NCI-H345 (cell line): ENCODE results near the gene FBLN2.

ENCODE experiments used
- DNase-seq: peaks from one replicate; lab custom pipeline; 2025; lab: John Stamatoyannopoulos, UW

FBLN2 gene

DNA sequence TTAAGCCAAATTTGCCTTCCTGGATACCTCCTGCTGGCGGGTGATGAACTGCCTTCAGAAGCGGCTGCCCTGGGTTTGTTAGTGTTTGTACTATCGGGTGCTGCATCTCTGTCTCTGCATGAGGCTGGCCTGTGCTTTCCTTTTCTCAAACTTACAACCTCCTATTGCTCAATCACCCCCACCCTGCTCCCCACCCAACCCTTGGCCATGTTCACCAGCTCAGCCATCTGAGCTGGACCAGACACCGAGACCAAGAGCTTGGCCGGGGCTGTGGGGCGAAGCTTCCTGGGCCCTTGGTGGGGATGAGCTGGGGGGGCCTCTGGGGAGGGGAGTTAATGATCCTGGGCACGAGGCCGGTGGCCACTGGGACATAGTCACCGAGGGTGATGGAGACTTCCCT lies 16.8 kb upstream of the FBLN2 start:
- DNase-seq = no peak

DNA sequence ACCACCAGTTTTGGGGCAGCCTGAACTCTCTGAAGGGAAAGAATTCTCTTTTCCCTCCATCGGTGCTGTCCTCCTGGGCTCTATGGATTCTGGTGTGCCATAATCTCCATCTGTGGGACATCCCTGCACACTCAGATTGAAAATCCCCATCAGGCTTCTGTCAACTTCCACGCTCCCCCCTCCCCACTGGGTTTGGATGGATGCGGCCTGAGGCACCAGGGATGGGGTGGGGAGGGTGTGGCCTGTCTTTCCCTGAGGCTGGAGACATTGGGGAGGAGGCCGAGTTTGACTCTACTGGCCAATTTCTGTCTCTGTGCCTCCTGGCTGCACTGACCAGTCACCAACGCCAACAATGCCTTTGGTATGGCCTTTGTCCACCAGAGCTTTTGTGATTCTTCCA lies 16.3 kb upstream of the FBLN2 start:
- no peak for DNase-seq

GRCh38 chr3:13533885-13534301 lies 15.0 kb upstream of the FBLN2 start:
- DNase-seq = no peak

- no peak for DNase-seq
Measured at GRCh38 chr3:13535526-13535875, 13.4 kb upstream of the FBLN2 start.

GRCh38 chr3:13535905-13536304 lies 13.0 kb upstream of the FBLN2 start:
- no peak for DNase-seq

DNA sequence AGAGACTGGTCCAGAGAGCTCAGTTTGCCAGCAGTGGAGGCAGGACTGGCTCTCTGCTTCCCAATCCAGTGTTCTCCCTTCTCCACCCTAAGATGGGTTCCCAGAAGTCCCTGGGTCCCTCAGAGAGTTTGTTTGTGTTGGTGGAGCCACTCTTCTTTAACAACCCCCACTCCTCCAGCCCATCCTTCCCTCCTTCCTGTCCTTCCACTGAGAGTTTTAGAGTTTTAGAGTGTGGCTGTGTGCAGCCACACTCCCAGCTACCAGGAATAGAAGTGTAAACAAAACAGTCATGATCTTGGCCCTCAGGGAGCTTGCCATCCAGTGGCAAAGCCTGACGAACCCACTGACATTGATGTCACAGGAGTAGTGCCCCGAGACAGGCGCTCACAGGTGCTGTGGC lies 12.5 kb upstream of the FBLN2 start:
- DNase-seq = no peak

DNA sequence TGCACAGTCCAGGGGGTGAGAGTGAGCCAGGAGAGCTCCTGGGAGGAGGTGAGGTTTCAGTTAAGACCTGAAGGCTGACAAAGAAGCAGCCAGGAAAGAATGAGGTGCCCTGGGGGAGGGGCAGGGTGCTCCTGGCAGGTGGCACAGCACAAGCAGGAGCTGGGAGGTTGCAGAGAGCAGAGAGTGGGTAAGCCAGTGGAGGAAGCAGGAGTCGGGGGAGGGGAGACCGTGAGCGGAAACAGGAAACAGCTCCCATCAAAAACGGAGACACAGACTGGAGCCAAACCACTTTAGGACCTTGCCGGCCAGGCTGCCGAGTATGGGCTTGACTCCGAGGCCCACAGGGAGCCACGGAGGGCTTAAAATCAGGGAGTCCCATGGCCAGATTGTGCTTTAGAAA lies 12.1 kb upstream of the FBLN2 start:
- DNase-seq = no peak

- no peak for DNase-seq
Measured at GRCh38 chr3:13537244-13537908, 11.5 kb upstream of the FBLN2 start.

DNA sequence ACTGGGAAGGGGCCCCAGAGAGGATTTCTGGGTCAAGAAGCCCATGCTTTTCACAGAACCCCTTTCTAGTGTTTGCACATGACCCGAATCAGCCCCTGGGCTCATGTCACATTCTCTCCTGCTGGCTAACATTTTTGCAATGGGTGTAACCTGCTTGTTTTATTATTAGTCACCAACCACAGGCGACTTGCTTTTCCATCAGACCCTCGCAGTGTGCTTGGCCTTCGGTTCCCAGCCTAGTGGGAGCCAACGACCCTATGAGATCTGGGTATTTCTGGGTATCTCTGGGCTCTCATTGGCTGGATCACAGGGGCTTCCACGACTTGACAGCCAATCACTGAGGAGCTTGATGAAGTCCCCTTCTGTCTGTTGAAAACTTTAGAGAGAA lies 11.0 kb upstream of the FBLN2 start:
- DNase-seq = no peak

- DNase-seq = no peak
Measured at GRCh38 chr3:13538520-13539291, 10.2 kb upstream of the FBLN2 start.

- DNase-seq = no peak
Measured at GRCh38 chr3:13539292-13539638, 9.7 kb upstream of the FBLN2 start.

DNA sequence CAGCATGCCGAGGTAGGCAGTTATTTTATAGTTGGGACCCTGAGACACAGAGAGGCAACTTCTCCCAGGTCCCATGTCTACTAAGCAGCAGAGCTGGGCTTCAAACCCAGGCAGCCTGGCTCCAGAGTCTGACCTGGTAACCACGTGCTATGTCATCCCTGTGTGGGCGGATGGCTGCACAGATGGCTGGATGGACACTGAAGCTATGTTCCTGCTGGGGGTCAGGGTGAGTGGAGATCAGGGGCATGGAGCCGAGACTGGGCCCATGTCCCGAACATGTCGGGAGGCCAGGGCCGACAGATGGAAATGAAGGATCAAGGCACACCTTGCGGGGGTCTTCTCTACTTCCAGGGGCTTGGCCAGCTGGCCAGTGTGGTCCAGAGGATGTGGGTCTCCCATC lies 9.3 kb upstream of the FBLN2 start:
- DNase-seq = no peak

DNA sequence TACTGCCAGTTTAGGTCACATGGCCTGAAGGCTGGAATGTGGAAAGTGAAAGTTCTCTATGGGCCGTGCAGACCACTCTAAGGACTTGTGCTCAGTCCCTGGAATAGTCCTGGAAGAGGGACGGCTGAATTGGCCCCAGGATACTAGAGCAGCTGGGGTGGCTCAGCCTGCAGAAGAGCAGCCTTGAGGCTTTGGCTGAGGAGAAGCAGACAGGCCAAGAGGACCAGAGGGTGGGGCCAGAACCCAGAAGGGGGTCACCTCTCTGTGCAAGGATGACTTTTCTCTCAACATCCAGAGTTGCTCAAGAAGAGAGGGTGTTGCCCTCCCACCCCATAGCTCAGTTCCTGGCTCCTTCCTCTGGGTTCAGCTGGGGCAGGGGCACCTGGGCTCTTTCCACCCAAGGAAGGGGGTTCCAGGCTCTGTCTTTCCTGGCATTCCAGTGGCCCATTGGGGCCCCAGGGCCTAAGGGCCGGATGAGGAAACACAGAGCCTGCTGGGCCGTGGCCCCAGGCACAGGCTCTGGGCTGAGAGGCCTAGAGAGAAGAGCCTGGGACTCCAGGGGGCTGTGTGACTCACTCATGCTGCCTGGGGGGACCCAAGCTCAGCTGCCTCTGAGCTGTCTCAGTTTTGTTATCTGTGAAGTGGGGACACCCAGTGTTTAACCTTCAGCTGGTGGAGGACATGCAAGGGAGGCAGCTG lies 8.5 kb upstream of the FBLN2 start:
- no peak for DNase-seq

GRCh38 chr3:13541691-13542090 lies 7.2 kb upstream of the FBLN2 start:
- no peak for DNase-seq

DNA sequence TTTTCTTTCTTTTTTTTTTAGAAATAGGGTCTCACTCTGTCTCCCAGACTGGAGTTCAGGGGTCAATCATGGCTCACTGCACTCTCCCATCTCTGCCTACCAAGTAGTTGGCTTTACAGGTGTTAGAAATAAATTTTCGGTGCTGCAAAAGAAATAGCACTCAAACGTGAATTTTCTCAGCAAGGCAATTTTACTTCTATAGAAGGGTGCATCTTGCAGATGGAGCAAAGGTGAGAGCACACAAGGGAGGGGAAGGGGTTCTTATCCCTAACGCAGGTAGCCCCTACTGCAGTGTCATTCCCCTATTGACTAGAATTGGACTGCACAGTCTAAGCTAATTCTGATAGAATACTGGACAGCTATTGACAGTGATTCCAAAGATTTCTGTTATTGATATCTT lies 6.8 kb upstream of the FBLN2 start:
- no peak for DNase-seq

- DNase-seq = no peak
Measured at GRCh38 chr3:13543253-13543652, 5.7 kb upstream of the FBLN2 start.

- no peak for DNase-seq
Measured at GRCh38 chr3:13544293-13544831, 4.6 kb upstream of the FBLN2 start.

DNA sequence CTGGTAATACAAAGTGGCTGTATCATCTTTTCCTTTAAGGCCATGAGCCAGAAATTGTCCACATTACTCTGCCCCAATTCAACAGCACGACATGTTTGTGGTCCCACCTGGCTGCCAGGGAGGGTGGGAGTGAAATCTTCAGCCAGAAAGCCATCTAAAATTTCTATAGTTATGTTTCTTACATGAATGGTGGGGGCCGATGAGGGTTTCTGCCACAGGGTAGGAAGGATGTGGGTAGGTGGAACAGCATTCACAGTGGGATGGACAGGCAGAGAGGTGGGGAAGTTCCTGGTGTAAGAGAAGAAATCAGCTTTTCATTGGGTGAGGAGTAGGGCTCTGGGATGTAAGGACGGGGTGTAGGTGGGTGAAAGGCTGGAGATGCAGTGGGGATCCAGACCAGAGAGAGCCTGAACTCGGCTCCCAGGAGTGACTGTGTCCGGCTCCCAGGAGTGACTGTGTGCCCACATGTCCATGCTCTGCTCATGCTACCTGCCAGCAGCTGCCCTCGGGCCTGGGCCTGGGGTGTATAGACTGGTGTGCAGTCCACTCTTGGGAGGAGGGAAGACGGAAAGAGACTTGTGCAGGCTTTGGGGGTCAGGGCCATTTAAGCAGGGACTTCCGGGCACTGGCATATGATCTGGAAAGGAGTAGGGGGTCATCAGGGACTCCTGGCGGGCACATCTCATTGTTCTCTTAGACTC lies 3.8 kb upstream of the FBLN2 start:
- DNase-seq = no peak

- no peak for DNase-seq
Measured at GRCh38 chr3:13545952-13546454, 2.9 kb upstream of the FBLN2 start.

DNA sequence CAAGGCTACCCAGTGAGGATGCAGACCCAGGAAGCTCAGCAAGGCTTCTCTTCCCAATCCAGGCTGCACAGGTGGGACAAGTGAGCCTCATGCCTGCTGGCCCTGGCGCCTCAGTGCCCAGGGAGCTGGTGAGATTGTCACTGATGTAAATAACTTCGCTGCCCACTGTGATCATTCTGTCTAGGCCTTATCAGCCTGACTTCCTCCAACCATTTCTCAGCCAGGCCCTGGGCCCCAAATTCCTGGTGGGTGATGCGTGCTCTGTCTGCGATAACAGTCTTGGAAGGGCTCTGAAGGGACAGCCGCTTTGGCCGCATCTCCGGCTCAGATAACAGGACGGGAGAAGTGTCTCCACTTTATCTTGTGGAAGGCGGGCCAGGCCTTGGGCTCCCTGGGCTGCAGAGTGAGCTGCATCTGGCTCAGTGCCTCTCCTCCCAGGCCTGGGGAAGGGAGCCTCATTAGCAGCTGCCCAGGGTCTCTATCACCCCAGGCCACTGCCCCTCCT lies 2.2 kb upstream of the FBLN2 start:
- no peak for DNase-seq

DNA sequence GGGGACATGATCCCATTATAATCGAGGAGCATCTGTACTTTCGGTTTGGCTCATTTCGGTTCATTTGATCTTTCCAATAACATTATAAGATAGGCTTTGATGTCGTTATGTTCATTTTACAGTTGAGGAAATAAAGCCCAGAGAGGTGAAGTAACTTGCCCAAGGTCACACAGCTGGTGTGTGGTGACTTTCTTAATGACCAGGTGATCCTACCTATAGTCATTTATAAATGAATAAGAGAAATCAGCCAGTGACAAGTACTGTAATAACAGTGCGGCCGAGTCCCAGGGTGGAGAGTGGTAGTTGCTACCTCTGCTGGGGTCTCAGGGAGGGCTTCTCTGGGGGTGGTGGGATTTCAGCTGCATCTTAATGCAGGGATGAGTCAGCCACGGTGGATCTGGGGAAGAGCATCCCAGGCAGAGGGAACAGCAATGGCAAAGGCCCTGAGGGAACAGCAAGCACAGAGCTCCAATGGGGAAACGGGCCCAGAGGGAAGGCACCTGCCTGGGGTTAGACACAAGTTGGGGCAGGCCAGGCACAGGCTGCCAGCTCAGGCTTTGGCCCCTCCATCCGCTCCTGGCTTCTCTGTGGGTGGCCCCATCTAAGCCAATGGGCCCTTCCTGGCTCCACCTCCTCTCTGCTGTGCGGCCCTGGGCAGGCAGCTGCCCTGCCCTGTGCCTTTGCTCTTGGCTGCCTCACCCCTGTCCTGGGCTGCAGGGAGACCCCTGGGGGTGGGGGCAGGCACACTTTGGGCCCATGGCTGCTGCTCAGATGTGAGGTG lies 1.1 kb upstream of the FBLN2 start:
- DNase-seq = no peak
